GM13976 (cell line): Measurements from ENCODE around the gene COIL.
"Not testable (repeated sequence)": the region's sequence is repeated elsewhere in the genome, so short reads cannot be mapped to it uniquely, and the experiment has no call there.

Experiments
- DNase-seq: peaks from one replicate; pipeline ENCODE4 v3.0.0; 2012; ENCODE audit warnings: low spot score
- in situ Hi-C: fragments of 300-500 bp; cut with MboI; formaldehyde crosslinking; loops from one replicate; pipeline ENCODE4 v1.12.0; 2022; ENCODE audit warnings: low sequenced_read_pairs, mixed read lengths, inconsistent platforms; ENCODE audit not compliant: unreplicated experiment
- TF ChIP-seq, protein P1 (sequence below): IDR thresholded peaks from 2 replicates; pipeline ENCODE4 v1.5.1; 2012; ENCODE audit warnings: borderline replicate concordance, mild to moderate bottlenecking; ENCODE audit not compliant: insufficient read depth; ENCODE audit errors: extremely low read depth, missing control alignments, control extremely low read depth

The COIL gene

DNA sequence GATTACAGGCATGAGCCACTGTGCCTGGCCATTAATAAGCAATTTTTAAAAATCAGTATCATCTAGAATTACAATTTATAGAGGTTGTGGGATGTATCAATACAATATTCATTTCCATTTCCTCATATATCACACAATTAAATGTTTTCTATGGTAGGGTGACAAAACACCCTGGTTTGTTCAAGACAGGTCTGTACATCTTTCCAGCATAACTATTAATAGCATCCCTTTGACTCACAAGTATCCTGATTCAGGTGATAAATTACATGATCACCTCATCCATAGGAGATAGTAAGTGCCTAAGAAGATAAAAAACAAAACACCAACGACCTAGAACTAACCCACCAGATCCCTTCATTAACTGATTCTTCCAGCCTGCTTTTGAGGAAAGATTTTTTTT lies 13.1 kb downstream of the COIL start:
- TF ChIP-seq, protein P1, sequence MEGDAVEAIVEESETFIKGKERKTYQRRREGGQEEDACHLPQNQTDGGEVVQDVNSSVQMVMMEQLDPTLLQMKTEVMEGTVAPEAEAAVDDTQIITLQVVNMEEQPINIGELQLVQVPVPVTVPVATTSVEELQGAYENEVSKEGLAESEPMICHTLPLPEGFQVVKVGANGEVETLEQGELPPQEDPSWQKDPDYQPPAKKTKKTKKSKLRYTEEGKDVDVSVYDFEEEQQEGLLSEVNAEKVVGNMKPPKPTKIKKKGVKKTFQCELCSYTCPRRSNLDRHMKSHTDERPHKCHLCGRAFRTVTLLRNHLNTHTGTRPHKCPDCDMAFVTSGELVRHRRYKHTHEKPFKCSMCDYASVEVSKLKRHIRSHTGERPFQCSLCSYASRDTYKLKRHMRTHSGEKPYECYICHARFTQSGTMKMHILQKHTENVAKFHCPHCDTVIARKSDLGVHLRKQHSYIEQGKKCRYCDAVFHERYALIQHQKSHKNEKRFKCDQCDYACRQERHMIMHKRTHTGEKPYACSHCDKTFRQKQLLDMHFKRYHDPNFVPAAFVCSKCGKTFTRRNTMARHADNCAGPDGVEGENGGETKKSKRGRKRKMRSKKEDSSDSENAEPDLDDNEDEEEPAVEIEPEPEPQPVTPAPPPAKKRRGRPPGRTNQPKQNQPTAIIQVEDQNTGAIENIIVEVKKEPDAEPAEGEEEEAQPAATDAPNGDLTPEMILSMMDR, result no peak

GRCh38 chr17:56945938-56946505 lies 14.8 kb downstream of the COIL start:
- in situ Hi-C loops, result no loop called here
- TF ChIP-seq, protein P1, result no peak
- DNase-seq, result no peak

More for the DNA sequence above, 13.1 kb downstream of the COIL start:
- no peak for DNase-seq
- in situ Hi-C loops, result no loop called here

DNA sequence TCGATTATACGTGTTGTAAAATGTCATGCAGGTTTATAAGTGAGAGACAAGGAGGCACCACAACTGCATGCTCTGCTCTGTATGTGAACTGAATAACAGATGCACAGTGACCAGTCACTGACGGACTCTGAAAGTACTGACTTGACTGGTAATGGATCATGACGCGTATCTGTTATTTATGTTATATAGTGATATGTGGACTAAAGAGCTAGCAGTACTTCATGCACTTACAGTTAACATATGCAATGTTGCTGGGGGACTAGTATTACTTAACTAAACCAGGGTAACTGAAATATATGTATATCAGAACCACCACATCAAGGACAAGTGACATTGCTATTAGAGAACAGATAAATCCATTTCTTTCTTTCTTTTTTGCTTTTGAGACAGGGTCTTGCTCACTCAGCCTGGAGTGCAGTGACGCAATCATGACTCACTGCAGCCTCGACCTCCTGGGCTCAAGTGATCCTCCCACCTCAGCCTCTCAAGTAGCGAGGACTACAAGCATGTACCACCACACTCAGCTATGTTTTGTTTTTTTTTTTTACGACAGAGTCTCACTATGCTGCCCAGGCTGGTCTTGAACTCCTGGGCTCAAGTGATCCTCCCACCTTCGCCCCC lies 17.2 kb downstream of the COIL start:
- TF ChIP-seq, protein P1, result no peak
- in situ Hi-C loops, result no loop called here
- DNase-seq, result no peak

GRCh38 chr17:56939869-56940484 lies 20.9 kb downstream of the COIL start:
- in situ Hi-C loops, result loop anchor here (10.0 kb wide), 1 partner anchor 125 kb away; no protein-coding TSS in a partner anchor
- TF ChIP-seq, protein P1, result peak; percentile 34
- DNase-seq, result peak; percentile 74

GRCh38 chr17:56938206-56938605 lies 22.6 kb downstream of the COIL start:
- in situ Hi-C loops, result loop anchor here (10.0 kb wide), 1 partner anchor 123 kb away; no protein-coding TSS in a partner anchor

DNA sequence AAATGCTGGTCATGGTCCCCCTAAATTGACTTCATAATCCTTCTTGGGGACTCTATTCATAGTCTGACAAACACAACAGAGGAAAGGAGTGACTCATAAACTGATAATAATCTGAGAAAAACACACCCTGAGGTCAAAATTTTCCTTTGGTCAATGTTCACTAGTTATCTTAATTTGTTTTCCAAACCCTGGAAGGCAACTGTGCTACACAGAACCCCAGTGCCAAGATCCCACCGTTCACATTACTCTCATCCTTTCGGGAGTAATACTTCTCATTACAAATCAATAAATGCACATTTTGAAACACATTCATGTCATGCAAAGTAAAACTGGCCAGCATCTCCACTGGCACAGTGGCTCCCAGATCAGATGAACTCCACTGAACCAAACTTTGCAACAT lies 23.2 kb downstream of the COIL start:
- TF ChIP-seq, protein P1, result no peak
- no peak for DNase-seq
- in situ Hi-C loops, result loop anchor here (10.0 kb wide), 1 partner anchor 123 kb away; no protein-coding TSS in a partner anchor

More at GRCh38 chr17:56938206-56938605, 22.6 kb downstream of the COIL start:
- not testable (repeated sequence) for DNase-seq
